ENCODE results near the gene GLI2. TPM values are rescaled to one million over a fixed set of nuclear protein-coding genes. Genes with fewer than 3 reads are reported as not detected.

The GLI2 gene
- total and polyA plus RNA-seq, 2 donors (not counting 1 experiment from before 2014, with no cell fraction given) = 2.8 to 3.3 TPM

GRCh38 chr2:120768112-120769048 is 32.7 kb downstream of the GLI2 start:
- H3K9ac ChIP-seq (ENCODE audit: insufficient read depth, low read length) = no peak overlapping the region
- H3K27ac ChIP-seq (ENCODE audit: insufficient read depth, low read length) = no peak overlapping the region
- peaks cover 68% of the 10 kb centered on the region for H3K79me2 ChIP-seq (ENCODE audit: control insufficient read depth, insufficient read depth, low read length)
- DNase-seq (ENCODE audit: low read depth in 2 of 2) = no peak
- no peaks in the 10 kb centered on the region for H4K20me1 ChIP-seq (ENCODE audit: control insufficient read depth, extremely low read depth, insufficient read depth, low read length)
- TF ChIP-seq EZH2 (IDR thresholded peaks at IDR 0.05; ENCODE audit: low read length, missing control alignments) (no peak), CTCF (conservative IDR thresholded peaks at IDR 0.05 in 1 of 2, IDR thresholded peaks at IDR 0.05 in 1 of 2; ENCODE audit: low read depth in 1 of 2, low read length in 2 of 2) (no peak)
- no peak overlapping the region for H3K4me2 ChIP-seq (ENCODE audit: extremely low read depth, insufficient read depth, low read length)
- no peaks in the 10 kb centered on the region for H3K9me3 ChIP-seq (ENCODE audit: control insufficient read depth, insufficient read depth, low read depth, low read length)
- H3K4me3 ChIP-seq (replicated peaks in 1 of 4; ENCODE audit: control extremely low read depth in 1 of 4, insufficient read depth in 1 of 4, low read depth in 3 of 4, low read length in 4 of 4) = no peak overlapping the region
- H3K27me3 ChIP-seq (ENCODE audit: control insufficient read depth, insufficient read depth, low read length) = no peaks in the 10 kb centered on the region
- no peak overlapping the region for H2AFZ ChIP-seq (ENCODE audit: low read length)
- H3K36me3 ChIP-seq (ENCODE audit: control insufficient read depth, insufficient read depth, low read length) = no peaks in the 10 kb centered on the region
- peaks cover 53% of the 10 kb centered on the region for H3K4me1 ChIP-seq (ENCODE audit: control insufficient read depth, extremely low read depth, insufficient read depth, low read length)

- Histone ChIP-seq H3K4me3 (replicated peaks in 1 of 4; ENCODE audit: control extremely low read depth in 1 of 4, insufficient read depth in 1 of 4, low read depth in 3 of 4, low read length in 4 of 4) (no peak overlapping the region), H3K79me2 (ENCODE audit: control insufficient read depth, insufficient read depth, low read length) (peaks cover 67% of the 10 kb centered on the region), H3K4me2 (ENCODE audit: extremely low read depth, insufficient read depth, low read length) (no peak overlapping the region), H3K27me3 (ENCODE audit: control insufficient read depth, insufficient read depth, low read length) (no peaks in the 10 kb centered on the region), H3K9me3 (ENCODE audit: control insufficient read depth, insufficient read depth, low read depth, low read length) (no peaks in the 10 kb centered on the region), H3K9ac (ENCODE audit: insufficient read depth, low read length) (no peak overlapping the region), H3K27ac (ENCODE audit: insufficient read depth, low read length) (no peak overlapping the region), H2AFZ (ENCODE audit: low read length) (no peak overlapping the region), H4K20me1 (ENCODE audit: control insufficient read depth, extremely low read depth, insufficient read depth, low read length) (no peaks in the 10 kb centered on the region), H3K36me3 (ENCODE audit: control insufficient read depth, insufficient read depth, low read length) (no peaks in the 10 kb centered on the region), H3K4me1 (ENCODE audit: control insufficient read depth, extremely low read depth, insufficient read depth, low read length) (peaks cover 48% of the 10 kb centered on the region)
- TF ChIP-seq CTCF (conservative IDR thresholded peaks at IDR 0.05 in 1 of 2, IDR thresholded peaks at IDR 0.05 in 1 of 2; ENCODE audit: low read depth in 1 of 2, low read length in 2 of 2) (no peak), EZH2 (IDR thresholded peaks at IDR 0.05; ENCODE audit: low read length, missing control alignments) (no peak)
- no peak for DNase-seq (ENCODE audit: low read depth in 2 of 2)
Measured at GRCh38 chr2:120769076-120769786, 33.6 kb downstream of the GLI2 start.

DNA sequence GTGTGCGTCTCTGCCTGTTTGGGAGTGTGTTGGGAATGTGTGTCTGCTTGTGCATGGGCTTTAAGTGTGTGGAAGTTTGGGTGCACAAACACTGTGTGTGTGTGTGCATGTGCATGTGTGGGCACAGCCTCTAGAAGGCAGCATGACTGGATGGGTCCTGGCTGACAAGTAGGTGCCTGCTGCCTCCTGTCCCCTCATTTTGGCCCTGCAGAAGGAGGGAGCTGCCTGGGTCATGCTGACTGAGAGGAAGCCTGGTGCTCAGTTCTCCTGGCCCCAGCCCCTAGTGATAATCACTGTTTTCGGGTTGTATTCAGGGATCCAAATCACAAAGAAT is 34.1 kb downstream of the GLI2 start:
- Histone ChIP-seq H3K9ac (ENCODE audit: insufficient read depth, low read length) (no peak overlapping the region), H2AFZ (ENCODE audit: low read length) (no peak overlapping the region), H3K27ac (ENCODE audit: insufficient read depth, low read length) (no peak overlapping the region), H3K4me2 (ENCODE audit: extremely low read depth, insufficient read depth, low read length) (no peak overlapping the region), H4K20me1 (ENCODE audit: control insufficient read depth, extremely low read depth, insufficient read depth, low read length) (no peaks in the 10 kb centered on the region), H3K79me2 (ENCODE audit: control insufficient read depth, insufficient read depth, low read length) (peaks cover 66% of the 10 kb centered on the region), H3K9me3 (ENCODE audit: control insufficient read depth, insufficient read depth, low read depth, low read length) (no peaks in the 10 kb centered on the region), H3K4me1 (ENCODE audit: control insufficient read depth, extremely low read depth, insufficient read depth, low read length) (peaks cover 43% of the 10 kb centered on the region), H3K27me3 (ENCODE audit: control insufficient read depth, insufficient read depth, low read length) (no peaks in the 10 kb centered on the region), H3K36me3 (ENCODE audit: control insufficient read depth, insufficient read depth, low read length) (no peaks in the 10 kb centered on the region), H3K4me3 (replicated peaks in 1 of 4; ENCODE audit: control extremely low read depth in 1 of 4, insufficient read depth in 1 of 4, low read depth in 3 of 4, low read length in 4 of 4) (no peak overlapping the region)
- DNase-seq (ENCODE audit: low read depth in 2 of 2) = no peak
- TF ChIP-seq EZH2 (IDR thresholded peaks at IDR 0.05; ENCODE audit: low read length, missing control alignments) (no peak), CTCF (conservative IDR thresholded peaks at IDR 0.05 in 1 of 2, IDR thresholded peaks at IDR 0.05 in 1 of 2; ENCODE audit: low read depth in 1 of 2, low read length in 2 of 2) (no peak)

All from fibroblast of lung (primary cell).